Posterior vena cava (tissue), 2 donors: ENCODE results near the gene MAP3K10. TPM values are rescaled to one million over a fixed set of nuclear protein-coding genes. Genes with fewer than 3 reads are reported as not detected.

ENCODE experiments used
- DNase-seq: peaks from one replicate; pipeline ENCODE4 v3.0.0-alpha.2; 2020; ENCODE audit warnings: low spot score
- intact Hi-C, 2 donors: fragments of 100-400 bp; cut with DNase I; formaldehyde crosslinking; loops; one replicate each; pipeline versions ENCODE4 v1.14.1 to v1.14.2; 2022 to 2023
- total RNA-seq, 2 donors: library from RNA; stranded (reverse); fragmentation: NEBNext Ultra II Directional; extraction: Animal tissue kit (Norgen Biotek cat#: 25700); gene quantifications; one replicate each; pipeline ENCODE4 v1.2.1, GENCODE V29; 2021
- donor health status: DM: yes; HTN: yes; CAD: no.
- donor health status: DM: yes; HTN: yes; CAD: no.

The MAP3K10 gene
- total RNA-seq, 2 donors from 2014 or later: 16.9 to 21.5 TPM

GRCh38 chr19:40241125-40241808, 50.0 kb downstream of the MAP3K10 start:
- intact Hi-C loops: no loop called here
- DNase-seq: no peak

DNA sequence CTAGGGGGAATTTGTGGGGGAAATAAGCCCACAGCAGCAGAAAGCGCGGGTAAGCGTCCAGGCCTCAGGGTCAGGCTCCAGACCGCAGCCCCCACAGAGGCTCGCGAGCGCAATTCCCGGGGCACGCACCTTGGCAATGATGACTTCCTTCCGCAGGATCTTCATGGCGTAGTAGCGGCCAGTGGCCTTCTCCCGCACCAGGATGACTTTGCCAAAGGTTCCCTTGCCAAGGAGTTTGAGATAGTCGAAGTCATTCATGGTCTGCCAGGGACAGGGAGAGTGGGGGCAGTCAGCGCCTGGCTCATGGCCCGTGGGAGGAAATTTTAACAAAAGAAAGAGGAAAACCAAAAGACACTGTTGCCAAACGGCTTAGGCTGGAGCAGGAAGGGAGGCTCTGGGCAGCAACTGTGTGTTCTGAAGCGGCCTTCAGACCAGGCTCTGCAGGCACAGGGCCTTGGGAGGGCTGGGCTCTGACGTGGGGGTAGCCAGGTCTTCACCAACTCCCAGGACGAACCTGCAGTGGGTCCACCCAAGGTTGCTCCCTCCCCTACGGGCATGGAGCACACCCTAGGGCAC, 50.7 kb downstream of the MAP3K10 start:
- intact Hi-C loops: no loop called here
- no peak for DNase-seq

DNA sequence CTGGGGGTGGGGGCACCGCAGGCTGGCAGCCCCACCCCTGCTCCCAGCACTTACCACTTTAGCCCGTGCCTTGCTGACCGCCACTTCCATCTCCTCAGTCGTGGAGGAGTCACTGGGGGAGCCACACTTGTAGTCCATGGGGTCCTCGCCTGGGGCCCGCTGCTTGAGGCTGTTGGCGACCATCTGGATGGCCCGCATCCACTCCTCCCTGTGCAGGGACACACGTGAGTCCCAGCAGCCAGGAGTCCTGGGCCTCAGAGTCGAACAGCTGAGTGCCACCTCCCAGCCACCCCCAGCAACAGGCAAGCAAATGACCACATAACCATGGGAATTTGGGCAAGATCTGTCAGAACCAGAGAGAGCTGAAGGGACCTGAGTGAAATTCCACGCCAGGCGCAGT, 51.3 kb downstream of the MAP3K10 start:
- intact Hi-C loops: no loop called here
- DNase-seq: no peak

GRCh38 chr19:40243181-40243580, 52.0 kb downstream of the MAP3K10 start:
- intact Hi-C loops: no loop called here
- no peak for DNase-seq

DNA sequence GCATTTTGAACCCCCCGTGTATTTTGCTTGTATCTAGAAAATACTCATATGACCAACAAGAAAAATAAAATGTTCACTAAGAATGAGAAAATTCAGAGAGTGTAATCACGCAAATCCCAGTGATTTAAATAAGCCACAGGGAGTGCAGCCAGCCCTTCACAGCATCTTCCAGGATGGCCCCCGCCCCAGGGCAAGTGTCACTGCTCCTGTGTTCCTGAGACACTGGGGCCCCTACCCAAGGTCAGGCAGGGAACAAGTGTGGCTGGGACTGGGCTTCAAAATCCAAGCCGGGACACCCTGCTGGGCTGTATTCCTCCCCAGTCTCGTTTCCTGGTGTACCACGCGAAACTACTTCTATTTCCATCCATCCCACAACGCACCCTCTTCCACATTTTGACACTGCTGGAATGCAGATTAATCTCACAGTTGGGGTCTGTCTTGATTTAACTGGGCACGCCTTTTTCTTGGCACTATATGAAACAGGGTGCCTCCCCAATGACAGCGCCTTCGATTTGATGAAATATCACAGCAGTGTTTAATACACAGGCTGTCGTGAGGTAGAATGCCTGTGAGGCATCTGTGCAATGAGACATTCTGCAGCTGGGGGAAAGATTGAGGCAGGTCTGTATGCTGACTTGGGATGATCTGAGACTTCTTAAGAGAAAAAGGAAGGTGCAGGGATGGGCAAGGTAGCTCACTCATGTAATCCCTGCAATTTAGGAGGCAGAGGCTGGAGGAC, 53.5 kb downstream of the MAP3K10 start:
- intact Hi-C loops: no loop called here

GRCh38 chr19:40245506-40246128, 54.4 kb downstream of the MAP3K10 start:
- no peak for DNase-seq
- intact Hi-C loops: no loop called here

More for the DNA sequence above, 53.5 kb downstream of the MAP3K10 start:
- no peak for DNase-seq

- DNase-seq: no peak
- intact Hi-C loops: no loop called here
Measured at GRCh38 chr19:40246292-40247073, 55.3 kb downstream of the MAP3K10 start.

GRCh38 chr19:40247178-40247577, 56.0 kb downstream of the MAP3K10 start:
- intact Hi-C loops: no loop called here
- no peak for DNase-seq

GRCh38 chr19:40247735-40248262, 56.6 kb downstream of the MAP3K10 start:
- no peak for DNase-seq
- intact Hi-C loops: no loop called here

GRCh38 chr19:40249201-40249600, 58.0 kb downstream of the MAP3K10 start:
- intact Hi-C loops: no loop called here
- DNase-seq: no peak

- intact Hi-C loops: no loop called here
Measured at GRCh38 chr19:40249781-40250180, 58.6 kb downstream of the MAP3K10 start.

GRCh38 chr19:40251244-40251643, 60.0 kb downstream of the MAP3K10 start:
- DNase-seq: no peak
- intact Hi-C loops: no loop called here

More at GRCh38 chr19:40249781-40250180, 58.6 kb downstream of the MAP3K10 start:
- no peak for DNase-seq

GRCh38 chr19:40251991-40252390, 60.8 kb downstream of the MAP3K10 start:
- intact Hi-C loops: no loop called here
- no peak for DNase-seq

DNA sequence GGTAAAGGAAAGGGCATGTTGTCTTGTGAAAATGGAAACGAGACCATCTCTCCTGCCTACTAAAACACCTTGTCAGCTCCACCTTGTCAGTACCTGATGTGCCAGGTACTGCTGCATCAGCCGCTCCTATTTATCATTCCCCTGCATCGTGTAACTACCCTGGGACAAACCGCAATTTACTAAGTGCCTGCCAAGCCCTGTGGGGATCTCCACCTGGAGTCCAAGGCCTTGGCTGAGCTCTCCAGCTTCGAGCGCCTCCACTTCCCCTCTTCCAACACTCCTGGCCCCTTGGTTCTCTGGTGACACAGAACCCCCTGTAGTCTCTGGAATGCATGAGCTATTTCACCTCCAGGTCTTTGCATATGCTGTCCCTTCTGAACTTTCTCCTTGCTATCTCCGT, 61.2 kb downstream of the MAP3K10 start:
- intact Hi-C loops: no loop called here
- no peak for DNase-seq

DNA sequence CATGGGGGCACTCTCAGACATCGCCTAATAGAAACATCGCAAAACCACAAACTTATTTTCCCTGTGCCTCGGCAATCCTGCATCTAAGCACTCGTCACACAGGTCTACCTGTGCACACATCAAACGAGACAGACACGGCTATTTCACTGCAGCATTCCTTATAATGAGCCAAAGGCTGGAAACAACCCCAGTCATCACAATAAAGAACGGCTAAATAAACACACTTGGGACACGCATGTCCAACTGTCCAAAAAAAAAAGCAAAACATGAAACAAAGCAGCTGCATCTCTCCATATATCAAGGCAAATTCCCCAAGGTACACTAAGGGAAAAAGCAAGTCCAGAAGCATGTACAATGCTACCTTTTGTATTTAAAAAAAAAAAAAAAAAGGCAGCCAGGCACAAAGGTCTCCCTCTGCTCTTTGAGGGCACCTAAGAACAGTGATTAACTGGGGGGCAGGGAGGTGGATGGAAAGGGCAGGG, 62.4 kb downstream of the MAP3K10 start:
- intact Hi-C loops: no loop called here
- no peak for DNase-seq

DNA sequence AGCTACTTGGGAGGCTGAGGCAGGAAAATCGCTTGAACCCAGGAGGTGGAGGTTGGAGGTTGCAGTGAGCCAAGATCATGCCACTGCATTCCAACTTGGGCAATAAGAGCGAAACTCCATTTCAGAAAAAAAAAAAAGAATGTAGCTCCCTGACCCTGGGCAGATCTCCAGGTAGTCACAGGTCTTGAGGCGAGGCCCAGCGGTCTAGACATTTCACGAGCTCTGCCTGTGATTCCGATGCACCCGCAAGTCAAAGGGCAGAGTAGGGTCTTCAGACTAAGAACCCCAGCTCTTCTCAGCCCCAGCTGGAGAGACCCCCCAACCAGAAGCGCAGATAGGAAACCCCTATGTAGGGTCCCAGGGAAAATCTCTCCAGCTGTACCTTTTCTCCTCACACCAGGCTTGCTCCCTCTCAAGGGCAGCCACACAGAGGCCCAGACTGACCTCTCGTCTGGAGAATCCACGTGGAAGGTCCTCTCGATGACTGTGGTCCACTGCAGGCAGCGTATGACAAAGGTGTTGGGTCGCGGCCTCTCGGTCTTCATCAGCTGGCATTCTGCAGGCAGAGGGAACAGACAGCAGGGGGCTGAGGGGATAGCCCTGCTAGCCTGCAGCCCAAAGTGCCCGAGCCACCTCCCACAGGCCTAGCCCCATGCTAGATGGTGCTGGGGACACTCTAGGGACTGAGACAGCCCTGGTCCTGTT, 63.6 kb downstream of the MAP3K10 start:
- intact Hi-C loops: no loop called here

DNA sequence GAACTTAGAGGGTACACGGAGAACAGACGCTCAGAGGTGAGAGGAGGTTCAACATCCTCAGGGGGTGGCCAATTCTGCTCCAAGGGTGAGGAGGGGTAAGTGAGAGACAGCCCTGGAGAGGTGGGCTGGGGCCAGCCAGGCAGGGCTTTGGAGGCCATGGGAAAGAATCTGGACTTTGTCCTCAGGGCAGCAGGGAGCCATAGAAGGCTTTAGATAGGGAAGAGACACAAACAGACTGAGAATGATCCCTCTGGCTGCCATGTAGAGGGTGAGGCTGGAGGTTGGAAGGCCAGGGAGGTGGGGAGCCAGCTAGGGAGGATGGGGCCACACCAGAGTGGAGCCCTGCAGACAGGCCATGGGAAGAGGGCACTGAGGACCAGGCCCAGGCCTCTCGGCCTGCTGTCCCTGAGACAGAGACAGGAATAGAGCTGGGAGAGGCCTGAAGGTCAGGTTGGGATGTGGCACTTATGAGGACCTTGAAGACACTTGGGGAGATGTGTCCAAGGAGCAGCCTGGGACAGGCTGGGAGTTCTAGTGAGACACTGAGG, 64.5 kb downstream of the MAP3K10 start:
- no peak for DNase-seq
- intact Hi-C loops: no loop called here

More for the DNA sequence above, 63.6 kb downstream of the MAP3K10 start:
- no peak for DNase-seq

DNA sequence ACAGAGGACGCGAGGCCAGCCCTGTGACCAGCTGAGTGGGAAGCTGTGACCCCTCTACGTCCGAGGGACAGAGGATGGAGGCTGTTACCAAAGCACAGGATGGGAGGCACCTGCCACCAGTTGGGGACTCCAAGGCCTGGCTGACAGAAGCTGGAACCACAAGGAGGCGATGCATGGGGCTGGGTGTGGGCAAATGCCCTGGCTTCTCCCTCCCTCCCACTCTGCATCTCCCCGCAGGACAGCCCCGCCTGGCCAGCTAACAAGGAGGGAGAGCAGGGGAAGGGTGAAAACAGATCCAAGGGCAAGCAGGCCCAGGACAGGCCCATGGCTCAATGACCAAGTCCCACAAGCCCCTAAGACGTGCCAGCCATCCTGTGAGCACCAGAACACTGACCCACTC, 65.3 kb downstream of the MAP3K10 start:
- intact Hi-C loops: no loop called here
- no peak for DNase-seq
